Astrocyte (in vitro differentiated cells and primary cell): ENCODE measurements around the gene DPH2. TPM values are rescaled to one million over a fixed set of nuclear protein-coding genes. Genes with fewer than 3 reads are reported as not detected.

Experiments
- DNase-seq: peaks from one replicate; pipeline ENCODE4 v3.0.0-alpha.2; 2010; ENCODE audit warnings: low read depth
- FAIRE-seq: peaks from 2 replicates; lab custom pipeline; 2011; peaks lifted over from hg19 to GRCh38; lab: Jason Lieb, UNC
- H2AFZ ChIP-seq: 2 replicates; pipeline ENCODE4 v1.6.0; 2012; ENCODE audit warnings: low read depth, low read length, inconsistent platforms
- H3K27ac ChIP-seq: 2 replicates; pipeline ENCODE4 v1.5.1; 2011; ENCODE audit warnings: low read depth, low read length, inconsistent platforms
- H3K27me3 ChIP-seq: 2 replicates; pipeline ENCODE4 v1.6.0; 2011; ENCODE audit warnings: low read length, inconsistent platforms; ENCODE audit not compliant: insufficient read depth
- H3K36me3 ChIP-seq: 2 replicates; pipeline ENCODE4 v1.5.1; 2011; ENCODE audit warnings: low read length, inconsistent platforms; ENCODE audit not compliant: insufficient read depth
- H3K4me1 ChIP-seq: 2 replicates; pipeline ENCODE4 v1.5.1; 2011; ENCODE audit warnings: low read length, inconsistent platforms; ENCODE audit not compliant: insufficient read depth
- H3K4me2 ChIP-seq: 2 replicates; pipeline ENCODE4 v1.6.0; 2012; ENCODE audit warnings: low read length, inconsistent platforms
- H3K4me3 ChIP-seq: 2 replicates; pipeline ENCODE4 v1.5.1; 2011; ENCODE audit warnings: low read depth, mild to moderate bottlenecking, low read length, inconsistent platforms; ENCODE audit not compliant: insufficient read depth
- H3K79me2 ChIP-seq: 2 replicates; pipeline ENCODE4 v1.6.0; 2012; ENCODE audit warnings: mild to moderate bottlenecking, low read length, inconsistent platforms; ENCODE audit not compliant: insufficient read depth
- H3K9ac ChIP-seq: 2 replicates; pipeline ENCODE4 v1.6.0; 2012; ENCODE audit warnings: mild to moderate bottlenecking, low read length, inconsistent platforms
- H3K9me3 ChIP-seq: 2 replicates; pipeline ENCODE4 v1.5.1; 2012; ENCODE audit warnings: low read depth, mild to moderate bottlenecking, low read length, inconsistent platforms; ENCODE audit not compliant: insufficient read depth
- H4K20me1 ChIP-seq: 2 replicates; pipeline ENCODE4 v1.6.0; 2012; ENCODE audit warnings: low read length, inconsistent platforms; ENCODE audit not compliant: insufficient read depth
- H3K27ac Mint-ChIP-seq: one replicate; pipeline ENCODE4 v1.8.0; 2021; ENCODE audit warnings: mild to moderate bottlenecking, mixed read lengths; ENCODE audit not compliant: unreplicated experiment
- H3K27me3 Mint-ChIP-seq: one replicate; pipeline ENCODE4 v1.8.0; 2021; ENCODE audit warnings: low read depth, mixed read lengths; ENCODE audit not compliant: unreplicated experiment
- H3K36me3 Mint-ChIP-seq: one replicate; pipeline ENCODE4 v1.8.0; 2021; ENCODE audit warnings: low read depth, mixed read lengths; ENCODE audit not compliant: unreplicated experiment
- H3K4me1 Mint-ChIP-seq: one replicate; pipeline ENCODE4 v1.8.0; 2021; ENCODE audit warnings: low read depth, mixed read lengths; ENCODE audit not compliant: unreplicated experiment
- H3K4me3 Mint-ChIP-seq: one replicate; pipeline ENCODE4 v1.8.0; 2021; ENCODE audit warnings: mild to moderate bottlenecking, moderate library complexity, mixed read lengths; ENCODE audit not compliant: unreplicated experiment
- H3K9me3 Mint-ChIP-seq: one replicate; pipeline ENCODE4 v1.8.0; 2021; ENCODE audit warnings: mild to moderate bottlenecking, mixed read lengths; ENCODE audit not compliant: unreplicated experiment
- EZH2 ChIP-seq: IDR thresholded peaks from 2 replicates; pipeline ENCODE4 v1.6.1; 2012; ENCODE audit warnings: mild to moderate bottlenecking, low read length, inconsistent platforms; ENCODE audit not compliant: insufficient read depth
- total RNA-seq: library from RNA; stranded (reverse); gene quantifications from 2 replicates; pipeline ENCODE4 v1.2.1, GENCODE V29; 2021
- TF ChIP-seq, protein P1 (sequence below): IDR thresholded peaks from 2 replicates; pipeline ENCODE4 v1.5.1; 2011; ENCODE audit warnings: low read depth, mild to moderate bottlenecking, inconsistent platforms, low read length, moderate library complexity; ENCODE audit not compliant: insufficient read depth

The DPH2 gene
- total RNA-seq, 1 donor from 2014 or later = 31.6 TPM

DNA sequence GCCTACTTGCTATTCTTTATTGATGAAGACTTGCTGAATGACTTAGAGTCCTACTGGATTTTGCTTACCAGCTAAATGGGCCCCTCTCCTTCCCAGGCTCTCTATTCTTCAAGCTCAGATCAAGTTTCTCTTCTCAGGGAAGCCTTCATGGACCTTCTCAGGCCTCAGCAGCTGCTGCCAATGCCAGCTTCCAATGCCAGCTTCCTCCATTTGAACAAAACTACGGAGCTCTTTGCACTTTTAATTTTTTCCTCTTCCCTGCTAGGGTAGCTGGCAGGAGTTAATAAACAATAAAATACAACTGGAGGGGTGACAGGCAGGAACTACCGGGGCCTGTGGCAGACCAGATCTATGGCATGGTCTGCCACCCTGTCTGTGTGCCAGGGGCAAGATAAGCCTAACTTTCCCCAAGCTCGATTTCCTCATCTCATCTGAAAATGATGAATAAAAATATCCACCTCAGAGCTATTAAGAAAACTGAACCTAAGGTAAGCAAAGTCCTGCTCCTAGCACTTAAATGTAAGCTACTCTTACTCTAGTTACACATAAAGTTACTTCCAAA is 24.1 kb upstream of the DPH2 start:
- Histone ChIP-seq H3K4me3 (peak overlapping the region; percentile 63), H3K4me1 (peaks cover 10% of the 10 kb centered on the region), H3K27me3 (no peaks in the 10 kb centered on the region), H3K27ac (no peak overlapping the region), H3K9me3 (no peaks in the 10 kb centered on the region), H3K4me2 (peak overlapping the region; percentile 87), H3K36me3 (no peaks in the 10 kb centered on the region), H3K9ac (peak overlapping the region; percentile 96), H3K79me2 (peaks cover 30% of the 10 kb centered on the region), H2AFZ (peak overlapping the region; percentile 95), H4K20me1 (peaks cover 30% of the 10 kb centered on the region)
- Mint-ChIP-seq H3K27me3 (no peaks in the 10 kb centered on the region), H3K9me3 (no peaks in the 10 kb centered on the region), H3K4me1 (peaks cover 7% of the 10 kb centered on the region), H3K4me3 (peak overlapping the region; percentile 91), H3K36me3 (peaks cover 8% of the 10 kb centered on the region), H3K27ac (peak overlapping the region; percentile 77)
- TF ChIP-seq, protein P1, sequence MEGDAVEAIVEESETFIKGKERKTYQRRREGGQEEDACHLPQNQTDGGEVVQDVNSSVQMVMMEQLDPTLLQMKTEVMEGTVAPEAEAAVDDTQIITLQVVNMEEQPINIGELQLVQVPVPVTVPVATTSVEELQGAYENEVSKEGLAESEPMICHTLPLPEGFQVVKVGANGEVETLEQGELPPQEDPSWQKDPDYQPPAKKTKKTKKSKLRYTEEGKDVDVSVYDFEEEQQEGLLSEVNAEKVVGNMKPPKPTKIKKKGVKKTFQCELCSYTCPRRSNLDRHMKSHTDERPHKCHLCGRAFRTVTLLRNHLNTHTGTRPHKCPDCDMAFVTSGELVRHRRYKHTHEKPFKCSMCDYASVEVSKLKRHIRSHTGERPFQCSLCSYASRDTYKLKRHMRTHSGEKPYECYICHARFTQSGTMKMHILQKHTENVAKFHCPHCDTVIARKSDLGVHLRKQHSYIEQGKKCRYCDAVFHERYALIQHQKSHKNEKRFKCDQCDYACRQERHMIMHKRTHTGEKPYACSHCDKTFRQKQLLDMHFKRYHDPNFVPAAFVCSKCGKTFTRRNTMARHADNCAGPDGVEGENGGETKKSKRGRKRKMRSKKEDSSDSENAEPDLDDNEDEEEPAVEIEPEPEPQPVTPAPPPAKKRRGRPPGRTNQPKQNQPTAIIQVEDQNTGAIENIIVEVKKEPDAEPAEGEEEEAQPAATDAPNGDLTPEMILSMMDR = no peak
- no peak for TF ChIP-seq EZH2
- DNase-seq = no peak
- FAIRE-seq = no peak

- Histone ChIP-seq H3K4me1 (peaks cover 10% of the 10 kb centered on the region), H2AFZ (peak within 1 kb of the TSS; percentile 95), H3K4me3 (peak within 1 kb of the TSS; percentile 63), H3K36me3 (no peaks in the 10 kb centered on the region), H3K9me3 (no peaks in the 10 kb centered on the region), H3K27me3 (no peaks in the 10 kb centered on the region), H3K27ac (peak within 1 kb of the TSS; percentile 99), H3K79me2 (peaks cover 30% of the 10 kb centered on the region), H3K9ac (peak within 1 kb of the TSS; percentile 96), H3K4me2 (peak within 1 kb of the TSS; percentile 87), H4K20me1 (peaks cover 36% of the 10 kb centered on the region)
- Mint-ChIP-seq H3K4me3 (peak within 1 kb of the TSS; percentile 91), H3K4me1 (peaks cover 8% of the 10 kb centered on the region), H3K36me3 (peaks cover 8% of the 10 kb centered on the region), H3K27me3 (no peaks in the 10 kb centered on the region), H3K27ac (peak within 1 kb of the TSS; percentile 79), H3K9me3 (no peaks in the 10 kb centered on the region)
- TF ChIP-seq, protein P1 = peak; percentile 42
- no peak for TF ChIP-seq EZH2
- peak; percentile 87 for DNase-seq
- FAIRE-seq = peak; percentile 26
Observed at GRCh38 chr1:43946236-43947060, 23.4 kb upstream of the DPH2 start, which contains the start of gene IPO13. Gene IPO13, plus strand, starts transcription at chr1:43946950. Its CDS starts 651 bp downstream, at chr1:43947601.
